Hepatocyte (in vitro differentiated cells): ENCODE measurements around the gene STUB1. TPM values are rescaled to one million over a fixed set of nuclear protein-coding genes. Genes with fewer than 3 reads are reported as not detected.

Source experiments
- DNase-seq: peaks from one replicate; pipeline ENCODE4 v3.0.0-alpha.2; 2016; ENCODE audit warnings: low spot score
- H2AFZ ChIP-seq: fragments of 200-600 bp; sonication (generic); 2 replicates; pipeline ENCODE4 v1.6.0; 2016; ENCODE audit warnings: antibody characterized with exemption, mild to moderate bottlenecking
- H3K27ac ChIP-seq: fragments of 200-600 bp; sonication (generic); 2 replicates; pipeline ENCODE4 v1.5.1; 2016; ENCODE audit warnings: mild to moderate bottlenecking
- H3K27me3 ChIP-seq: fragments of 200-600 bp; sonication (generic); 2 replicates; pipeline ENCODE4 v1.6.1; 2016
- H3K36me3 ChIP-seq: fragments of 200-600 bp; sonication (generic); replicated peaks from 2 replicates; pipeline ENCODE4 v1.5.1; 2016; ENCODE audit warnings: low read depth; ENCODE audit not compliant: insufficient read depth
- H3K4me1 ChIP-seq: fragments of 200-600 bp; sonication (generic); 2 replicates; pipeline ENCODE4 v1.5.1; 2016; ENCODE audit warnings: mild to moderate bottlenecking, moderate library complexity; ENCODE audit not compliant: insufficient read depth
- H3K4me2 ChIP-seq: fragments of 200-600 bp; sonication (generic); 2 replicates; pipeline ENCODE4 v1.6.0; 2016
- H3K4me3 ChIP-seq: fragments of 200-600 bp; sonication (generic); 2 replicates; pipeline ENCODE4 v1.5.1; 2016; ENCODE audit warnings: mild to moderate bottlenecking
- H3K79me2 ChIP-seq: fragments of 200-600 bp; sonication (generic); 2 replicates; pipeline ENCODE4 v1.6.0; 2017; ENCODE audit warnings: mild to moderate bottlenecking
- H3K9me2 ChIP-seq: fragments of 200-600 bp; sonication (generic); replicated peaks from 2 replicates; pipeline ENCODE4 v1.6.0; 2017; ENCODE audit warnings: mild to moderate bottlenecking; ENCODE audit not compliant: insufficient read depth
- H3K9me3 ChIP-seq: fragments of 200-600 bp; sonication (generic); 2 replicates; pipeline ENCODE4 v1.5.1; 2016; ENCODE audit warnings: low read depth, mild to moderate bottlenecking
- H4K20me1 ChIP-seq: fragments of 200-600 bp; sonication (generic); 2 replicates; pipeline ENCODE4 v1.6.0; 2016; ENCODE audit warnings: mild to moderate bottlenecking; ENCODE audit not compliant: insufficient read depth, poor library complexity, severe bottlenecking
- EZH2 ChIP-seq: fragments of 200-600 bp; sonication (generic); IDR thresholded peaks from 2 replicates; pipeline ENCODE4 v1.6.1; 2016; ENCODE audit warnings: antibody characterized with exemption, mild to moderate bottlenecking, borderline replicate concordance
- EZH2phosphoT487 ChIP-seq: fragments of 200-600 bp; sonication (generic); IDR thresholded peaks from one replicate; pipeline ENCODE4 v1.6.1; 2018; ENCODE audit warnings: antibody characterized with exemption, mild to moderate bottlenecking, low read depth, moderate library complexity; ENCODE audit not compliant: unreplicated experiment, severe bottlenecking
- WGBS: methylation state at CpG from one replicate; pipeline ENCODE4 v1.1.6; 2016; ENCODE audit warnings: low lambda C conversion rate; ENCODE audit errors: missing lambda C conversion rate; 5-methylcytosine and 5-hydroxymethylcytosine counted together
- polyA plus RNA-seq: library from polyadenylated mRNA; unstranded; fragments of >200 nt; fragmentation: Nextera tagmentation; extraction: Ambion mirVana; gene quantifications from 2 replicates; pipeline ENCODE4 v1.2.1, GENCODE V29; 2016
- total RNA-seq: library from RNA; depleted of rRNA; stranded (reverse); fragments of >200 nt; gene quantifications from 2 replicates; pipeline ENCODE4 v1.2.3, GENCODE V29; 2014
- TF ChIP-seq, protein P1 (sequence below): fragments of 200-600 bp; sonication (generic); IDR thresholded peaks from 2 replicates; pipeline ENCODE4 v1.5.1; 2016; ENCODE audit warnings: antibody characterized with exemption, mild to moderate bottlenecking; ENCODE audit not compliant: poor library complexity

STUB1 gene
- total and polyA plus RNA-seq, 2 experiments from 2014 or later: 116 to 249 TPM

DNA sequence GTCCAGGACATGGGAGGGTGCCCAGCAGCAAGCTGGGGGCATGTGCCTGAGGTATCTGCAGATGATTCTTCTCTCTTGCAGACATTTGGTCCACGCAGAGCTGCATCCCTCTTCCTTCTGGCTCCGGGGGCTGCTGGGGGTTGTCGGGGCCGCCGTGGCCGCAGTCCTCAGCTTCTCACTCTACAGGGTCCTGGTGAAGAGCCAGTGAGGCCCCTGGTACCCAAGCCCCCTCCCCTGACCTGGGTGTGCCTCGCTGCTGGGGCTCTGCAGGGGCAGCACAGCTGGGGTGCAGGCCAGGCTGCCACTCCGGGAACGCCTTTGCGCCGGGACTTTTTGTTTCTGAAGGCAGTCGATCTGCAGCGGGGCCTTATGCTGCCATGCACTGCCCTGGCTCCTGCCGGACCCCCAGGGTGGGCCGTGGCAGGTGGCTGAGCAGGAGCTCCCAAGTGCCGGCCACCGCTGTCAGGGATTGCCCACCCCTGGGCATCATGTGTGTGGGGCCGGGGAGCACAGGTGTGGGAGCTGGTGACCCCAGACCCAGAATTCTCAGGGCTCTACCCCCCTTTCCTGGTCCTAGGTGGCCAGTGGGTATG, 6.7 kb upstream of the STUB1 start:
- Histone ChIP-seq H3K27me3 (no peaks in the 10 kb centered on the region), H3K9me3 (no peaks in the 10 kb centered on the region), H2AFZ (no peak overlapping the region), H3K4me3 (no peak overlapping the region), H4K20me1 (no peaks in the 10 kb centered on the region), H3K4me1 (peaks cover 14% of the 10 kb centered on the region), H3K79me2 (peaks cover 17% of the 10 kb centered on the region), H3K27ac (no peak overlapping the region), H3K36me3 (no peaks in the 10 kb centered on the region), H3K9me2 (no peaks in the 10 kb centered on the region), H3K4me2 (no peak overlapping the region)
- WGBS: 96% methylated on average over 12 of the region's 18 CpGs
- TF ChIP-seq EZH2phosphoT487: no peak
- no peak for DNase-seq

DNA sequence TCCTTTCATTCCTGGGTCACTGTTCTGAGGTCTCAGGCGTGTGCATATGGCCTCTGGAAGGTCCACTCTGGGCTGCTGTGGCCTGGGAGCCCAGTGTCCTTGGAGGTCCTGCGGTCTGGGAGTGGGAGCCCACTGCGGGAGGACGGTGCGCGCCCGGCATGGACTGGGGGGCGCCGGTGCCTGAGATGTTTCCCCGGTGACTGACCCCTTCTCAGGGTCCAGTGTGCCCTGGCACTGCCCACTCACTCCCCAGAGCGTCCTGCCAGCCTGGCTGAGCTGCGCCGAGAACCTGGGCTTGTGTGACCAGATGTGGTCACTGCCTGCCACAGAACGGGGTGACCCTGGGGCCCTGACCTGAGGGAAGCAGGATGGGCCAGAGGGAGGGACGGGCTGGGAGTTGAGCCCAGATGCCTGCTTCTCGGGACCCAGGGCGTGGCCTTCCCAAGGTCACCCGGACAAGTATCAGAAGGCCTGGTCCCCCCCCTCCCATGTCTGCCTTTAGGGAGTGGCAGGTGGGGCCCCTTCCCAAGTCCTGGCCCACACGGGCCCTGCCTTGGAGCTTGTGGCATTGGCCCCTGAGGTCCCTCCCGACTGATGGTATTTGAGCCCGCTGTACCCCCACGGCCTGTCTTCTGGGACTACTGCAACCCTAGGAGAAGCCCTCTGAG, 5.9 kb upstream of the STUB1 start:
- Histone ChIP-seq H3K4me3 (no peak overlapping the region), H3K4me1 (peaks cover 18% of the 10 kb centered on the region), H3K9me2 (no peaks in the 10 kb centered on the region), H3K27me3 (no peaks in the 10 kb centered on the region), H3K79me2 (peaks cover 8% of the 10 kb centered on the region), H4K20me1 (no peaks in the 10 kb centered on the region), H3K27ac (no peak overlapping the region), H3K4me2 (no peak overlapping the region), H3K9me3 (no peaks in the 10 kb centered on the region), H2AFZ (no peak overlapping the region), H3K36me3 (no peaks in the 10 kb centered on the region)
- WGBS: 89% methylated on average over 20 of the region's 22 CpGs
- DNase-seq: no peak
- TF ChIP-seq EZH2phosphoT487 (no peak), EZH2 (no peak)
- TF ChIP-seq, protein P1, sequence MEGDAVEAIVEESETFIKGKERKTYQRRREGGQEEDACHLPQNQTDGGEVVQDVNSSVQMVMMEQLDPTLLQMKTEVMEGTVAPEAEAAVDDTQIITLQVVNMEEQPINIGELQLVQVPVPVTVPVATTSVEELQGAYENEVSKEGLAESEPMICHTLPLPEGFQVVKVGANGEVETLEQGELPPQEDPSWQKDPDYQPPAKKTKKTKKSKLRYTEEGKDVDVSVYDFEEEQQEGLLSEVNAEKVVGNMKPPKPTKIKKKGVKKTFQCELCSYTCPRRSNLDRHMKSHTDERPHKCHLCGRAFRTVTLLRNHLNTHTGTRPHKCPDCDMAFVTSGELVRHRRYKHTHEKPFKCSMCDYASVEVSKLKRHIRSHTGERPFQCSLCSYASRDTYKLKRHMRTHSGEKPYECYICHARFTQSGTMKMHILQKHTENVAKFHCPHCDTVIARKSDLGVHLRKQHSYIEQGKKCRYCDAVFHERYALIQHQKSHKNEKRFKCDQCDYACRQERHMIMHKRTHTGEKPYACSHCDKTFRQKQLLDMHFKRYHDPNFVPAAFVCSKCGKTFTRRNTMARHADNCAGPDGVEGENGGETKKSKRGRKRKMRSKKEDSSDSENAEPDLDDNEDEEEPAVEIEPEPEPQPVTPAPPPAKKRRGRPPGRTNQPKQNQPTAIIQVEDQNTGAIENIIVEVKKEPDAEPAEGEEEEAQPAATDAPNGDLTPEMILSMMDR: no peak

DNA sequence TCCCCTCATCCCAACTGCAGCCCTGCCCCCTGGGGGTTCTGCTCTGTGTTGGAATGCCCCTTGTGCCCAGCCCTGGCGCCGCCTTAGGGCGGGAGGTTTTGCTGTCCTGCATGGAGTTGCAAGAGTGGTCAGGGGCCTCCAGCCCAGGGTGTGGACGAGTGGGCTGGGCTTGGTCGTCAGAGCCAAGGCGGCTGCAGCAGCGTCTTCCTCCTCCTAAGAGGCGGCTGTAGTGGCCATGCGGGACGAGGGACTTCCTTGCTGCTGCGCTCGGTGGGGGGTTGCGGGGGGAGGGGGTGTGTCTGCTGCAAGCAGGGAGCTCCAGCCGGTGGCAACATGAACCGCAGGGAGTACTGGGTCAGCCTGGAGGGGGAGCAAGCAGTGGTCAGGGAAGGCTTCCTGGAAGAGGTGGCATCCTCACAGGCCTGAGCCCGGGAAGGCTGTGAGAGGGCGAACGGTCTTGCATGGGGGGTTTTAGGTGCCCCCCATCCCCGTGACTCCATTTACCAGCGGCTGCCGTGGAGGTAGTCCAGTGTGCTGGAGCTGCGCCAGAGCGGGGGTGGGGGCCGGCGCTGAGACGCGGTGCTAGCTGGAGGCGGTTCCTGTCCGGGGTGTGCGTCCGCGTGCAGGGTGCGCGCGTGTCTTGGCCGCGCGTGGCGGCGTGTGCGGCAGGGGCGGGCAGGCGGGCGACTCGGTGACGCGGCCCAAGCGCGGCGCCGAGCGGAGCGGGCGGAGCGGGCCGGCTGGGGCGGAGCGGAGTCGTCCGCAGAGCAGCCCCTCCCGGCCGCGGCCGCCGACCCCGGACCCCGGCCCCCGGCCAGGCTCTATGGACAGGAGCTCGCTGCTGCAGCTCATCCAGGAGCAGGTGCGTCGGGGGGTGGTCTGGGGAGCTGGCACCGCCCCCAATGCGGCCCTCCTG, 5.0 kb upstream of the STUB1 start, which contains the start of gene RHBDL1:
Gene RHBDL1, plus strand, starts transcription at position 704 of the 916 bp plus-strand sequence. Its CDS starts 120 bp downstream, at position 824.
- no peaks in the 10 kb centered on the region for H3K79me2 ChIP-seq
- H3K9me2 ChIP-seq: no peaks in the 10 kb centered on the region
- H3K4me1 ChIP-seq: peaks cover 20% of the 10 kb centered on the region
- H3K4me3 ChIP-seq: peak within 1 kb of the TSS; percentile 36
- no peaks in the 10 kb centered on the region for H3K27me3 ChIP-seq
- no peak within 1 kb of the TSS for H2AFZ ChIP-seq
- H3K27ac ChIP-seq: no peak within 1 kb of the TSS
- no peaks in the 10 kb centered on the region for H4K20me1 ChIP-seq
- H3K36me3 ChIP-seq: no peaks in the 10 kb centered on the region
- TF ChIP-seq EZH2phosphoT487: no peak
- TF ChIP-seq, protein P1: no peak
- no peak for TF ChIP-seq EZH2
- H3K4me2 ChIP-seq: peak within 1 kb of the TSS; percentile 94
- no peaks in the 10 kb centered on the region for H3K9me3 ChIP-seq
- peak; percentile 56 for DNase-seq
- WGBS: 11% methylated on average over 37 of the region's 73 CpGs
